ENCODE measurements around the gene NAP1L5.

GRCh38 chr4:88696630-88697029 is 999 bp downstream of the NAP1L5 start:
- no peak for TF ChIP-seq CTCF (conservative IDR thresholded peaks at IDR 0.05 in 1 of 2, IDR thresholded peaks at IDR 0.05 in 1 of 2; ENCODE audit: low read depth in 1 of 2, low read length in 2 of 2)
- TF ChIP-seq EZH2 (IDR thresholded peaks at IDR 0.05; ENCODE audit: low read length, missing control alignments) = no peak

All from fibroblast of lung (primary cell).